H1 (cell line): ENCODE results near the gene RPS18. TPM values are rescaled to one million over a fixed set of nuclear protein-coding genes. Genes with fewer than 3 reads are reported as not detected.

Experiments
- CTCF ChIA-PET: fragments of 300-600 bp; sonication (Branson Sonifier 250); formaldehyde crosslinking; loops from one replicate; lab custom pipeline; 2021; ENCODE audit not compliant: partially characterized antibody; lab: Charles Lee
- POLR2A ChIA-PET: fragments of 300-600 bp; sonication (Branson Sonifier 250); formaldehyde crosslinking; loops from one replicate; lab custom pipeline; 2021; ENCODE audit warnings: inconsistent platforms; ENCODE audit not compliant: partially characterized antibody; lab: Charles Lee
- DNase-seq, 2 experiments: peaks; one replicate each; pipeline versions ENCODE4 v3.0.0 to v3.0.0-alpha.2; 2010 to 2022; ENCODE audit warnings: low spot score in 2 of 2, low read depth in 1 of 2, mixed read lengths in 1 of 2
- FAIRE-seq: peaks from 2 replicates; lab custom pipeline; 2011; peaks lifted over from hg19 to GRCh38; lab: Jason Lieb, UNC
- H2AFZ ChIP-seq: 2 replicates; pipeline ENCODE4 v1.8.1; 2012; ENCODE audit warnings: low read length, inconsistent platforms
- H2AK5ac ChIP-seq: 2 replicates; pipeline ENCODE4 v1.6.1; 2013; ENCODE audit warnings: low read depth, low read length
- H2BK120ac ChIP-seq: replicated peaks from 2 replicates; pipeline ENCODE3; 2013; ENCODE audit warnings: low read depth, low read length, inconsistent platforms
- H2BK12ac ChIP-seq: 2 replicates; pipeline ENCODE4 v1.6.1; 2013; ENCODE audit warnings: low read depth, low read length
- H2BK15ac ChIP-seq: 2 replicates; pipeline ENCODE4 v1.6.1; 2013; ENCODE audit warnings: low read length
- H2BK20ac ChIP-seq: 2 replicates; pipeline ENCODE4 v1.6.1; 2013; ENCODE audit warnings: low read length
- H2BK5ac ChIP-seq: 2 replicates; pipeline ENCODE4 v1.6.1; 2013; ENCODE audit warnings: low read depth, low read length
- H3K14ac ChIP-seq: 2 replicates; pipeline ENCODE4 v1.6.1; 2013; ENCODE audit warnings: inconsistent platforms; ENCODE audit not compliant: insufficient read length
- H3K18ac ChIP-seq: 2 replicates; pipeline ENCODE4 v1.6.1; 2013; ENCODE audit warnings: low read length; ENCODE audit errors: extremely low read depth
- H3K23ac ChIP-seq: 2 replicates; pipeline ENCODE4 v1.6.1; 2013; ENCODE audit warnings: inconsistent platforms; ENCODE audit not compliant: insufficient read length
- H3K23me2 ChIP-seq: 2 replicates; pipeline ENCODE4 v1.6.1; 2013; ENCODE audit warnings: low read depth, low read length
- H3K27ac ChIP-seq: 2 replicates; pipeline ENCODE4 v1.6.1; 2011; ENCODE audit warnings: low read depth, low read length, inconsistent platforms
- H3K27me3 ChIP-seq, 4 experiments: replicated peaks in 1 of 4; 1 replicate in 1 of 4; 2 replicates in 3 of 4; pipeline versions ENCODE4 v1.6.1 to v1.8.1; 2011 to 2013; ENCODE audit warnings: low read length in 3 of 4, mild to moderate bottlenecking in 3 of 4, inconsistent platforms in 2 of 4, mixed read lengths in 2 of 4, moderate library complexity in 1 of 4; ENCODE audit not compliant: control insufficient read depth in 3 of 4, insufficient read depth in 3 of 4; ENCODE audit errors: extremely low read depth in 1 of 4
- H3K36me3 ChIP-seq, 4 experiments: 2 replicates each; pipeline versions ENCODE4 v1.6.1 to v1.8.1; 2011 to 2013; ENCODE audit warnings: mild to moderate bottlenecking in 4 of 4, low read length in 3 of 4, moderate library complexity in 2 of 4, control low read depth in 1 of 4, inconsistent platforms in 1 of 4; ENCODE audit not compliant: insufficient read depth in 4 of 4, control insufficient read depth in 2 of 4
- H3K4ac ChIP-seq: replicated peaks from 2 replicates; pipeline ENCODE3; 2013; ENCODE audit warnings: low read length, low read depth, mixed read lengths, inconsistent platforms; ENCODE audit not compliant: insufficient read length
- H3K4me1 ChIP-seq, 4 experiments: replicated peaks in 1 of 4; 1 replicate in 1 of 4; 2 replicates in 3 of 4; pipeline versions ENCODE4 v1.6.1 to v1.8.1; 2011 to 2013; ENCODE audit warnings: low read length in 3 of 4, inconsistent platforms in 2 of 4, mixed read lengths in 1 of 4; ENCODE audit not compliant: insufficient read depth in 4 of 4, control insufficient read depth in 3 of 4
- H3K4me2 ChIP-seq, 2 experiments: 2 replicates each; pipeline versions ENCODE4 v1.6.1 to v1.8.1; 2011 to 2013; ENCODE audit warnings: low read depth in 2 of 2, low read length in 2 of 2, control low read depth in 1 of 2, inconsistent platforms in 1 of 2, mild to moderate bottlenecking in 1 of 2; ENCODE audit not compliant: insufficient read depth in 1 of 2
- H3K4me3 ChIP-seq, 4 experiments: fragments of 200-600, 300-600 bp in 1 of 4; sonication (generic), shearing (Covaris generic), sonication (Bioruptor Twin) in 1 of 4; 2 replicates each; pipeline versions ENCODE4 v1.5.1 to v1.8.1; 2011 to 2016; ENCODE audit warnings: low read length in 4 of 4, low read depth in 3 of 4, control low read depth in 2 of 4, inconsistent platforms in 2 of 4, mild to moderate bottlenecking in 2 of 4, mixed read lengths in 1 of 4, moderate library complexity in 1 of 4; ENCODE audit not compliant: insufficient read depth in 2 of 4; ENCODE audit errors: extremely low read depth in 1 of 4
- H3K56ac ChIP-seq: replicated peaks from 2 replicates; pipeline ENCODE3; 2013; ENCODE audit warnings: low read depth, mild to moderate bottlenecking, mixed read lengths, low read length, inconsistent platforms; ENCODE audit not compliant: insufficient read length
- H3K79me1 ChIP-seq: 2 replicates; pipeline ENCODE4 v1.6.1; 2013; ENCODE audit warnings: low read depth, low read length, control low read depth
- H3K79me2 ChIP-seq, 2 experiments: 2 replicates each; pipeline versions ENCODE4 v1.6.1 to v1.8.1; 2012 to 2013; ENCODE audit warnings: low read length in 2 of 2, mild to moderate bottlenecking in 2 of 2, inconsistent platforms in 1 of 2; ENCODE audit not compliant: insufficient read depth in 2 of 2, control insufficient read depth in 1 of 2
- H3K9ac ChIP-seq, 4 experiments: replicated peaks in 1 of 4; 1 replicate in 1 of 4; 2 replicates in 3 of 4; pipeline versions ENCODE4 v1.6.1 to v1.8.1; 2011 to 2013; ENCODE audit warnings: low read depth in 3 of 4, low read length in 3 of 4, control low read depth in 2 of 4, mild to moderate bottlenecking in 2 of 4, moderate library complexity in 2 of 4, inconsistent platforms in 1 of 4; ENCODE audit errors: extremely low read depth in 1 of 4
- H3K9me3 ChIP-seq, 2 experiments: 2 replicates each; pipeline versions ENCODE4 v1.6.1 to v1.8.1; 2012 to 2013; ENCODE audit warnings: mild to moderate bottlenecking in 2 of 2, moderate library complexity in 2 of 2, control low read depth in 1 of 2, inconsistent platforms in 1 of 2, low read depth in 1 of 2, low read length in 1 of 2, mixed read lengths in 1 of 2; ENCODE audit not compliant: insufficient read depth in 2 of 2
- H4K20me1 ChIP-seq, 2 experiments: replicated peaks in 1 of 2; 2 replicates each; pipeline versions ENCODE3 to v1.8.1; 2011 to 2013; ENCODE audit warnings: inconsistent platforms in 2 of 2, low read length in 2 of 2, mild to moderate bottlenecking in 1 of 2; ENCODE audit not compliant: insufficient read depth in 2 of 2, control insufficient read depth in 1 of 2
- H4K5ac ChIP-seq: 2 replicates; pipeline ENCODE4 v1.6.1; 2013; ENCODE audit warnings: low read length, low read depth, mixed read lengths, inconsistent platforms; ENCODE audit not compliant: insufficient read length
- H4K8ac ChIP-seq: 2 replicates; pipeline ENCODE4 v1.8.0; 2013; ENCODE audit warnings: mild to moderate bottlenecking, moderate library complexity, low read length, inconsistent platforms; ENCODE audit not compliant: insufficient read depth; ENCODE audit errors: extremely low read depth
- H4K91ac ChIP-seq: replicated peaks from 2 replicates; pipeline ENCODE3; 2013; ENCODE audit warnings: low read length, mixed read lengths, inconsistent platforms; ENCODE audit not compliant: insufficient read length
- BCL11A ChIP-seq, 2 experiments: IDR thresholded peaks; one replicate each; pipeline ENCODE4 v1.6.1; 2011; ENCODE audit warnings: low read depth in 2 of 2, low read length in 2 of 2, mild to moderate bottlenecking in 2 of 2
- BRCA1 ChIP-seq: IDR thresholded peaks from 2 replicates; pipeline ENCODE4 v1.6.1; 2012; ENCODE audit warnings: low read depth, low read length, improper control_type of control experiment
- CEBPB ChIP-seq: IDR thresholded peaks from 2 replicates; pipeline ENCODE4 v1.6.1; 2012; ENCODE audit warnings: low read depth, low read length
- CHD2 ChIP-seq: IDR thresholded peaks from 2 replicates; pipeline ENCODE4 v1.6.1; 2012; ENCODE audit warnings: low read length, improper control_type of control experiment
- GABPA ChIP-seq: IDR thresholded peaks from 2 replicates; pipeline ENCODE4 v1.6.1; 2011; ENCODE audit warnings: mild to moderate bottlenecking, low read length, moderate library complexity, borderline replicate concordance; ENCODE audit not compliant: insufficient read depth
- HDAC2 ChIP-seq, 2 experiments: fragments of 300-600 bp in 1 of 2; sonication (generic) in 1 of 2; IDR thresholded peaks; 2 replicates each; pipeline ENCODE4 v1.6.1; 2011 to 2012; ENCODE audit warnings: low read depth in 2 of 2, low read length in 2 of 2, mild to moderate bottlenecking in 2 of 2, moderate library complexity in 2 of 2, borderline replicate concordance in 1 of 2, inconsistent platforms in 1 of 2
- KDM4A ChIP-seq: IDR thresholded peaks from one replicate; pipeline ENCODE4 v1.7.1; 2012; ENCODE audit warnings: low read depth, mild to moderate bottlenecking, moderate library complexity, low read length, inconsistent platforms; ENCODE audit not compliant: severe bottlenecking
- POLR2AphosphoS5 ChIP-seq: IDR thresholded peaks from 2 replicates; pipeline ENCODE4 v1.6.1; 2011; ENCODE audit warnings: low read depth, low read length
- RFX5 ChIP-seq: IDR thresholded peaks from 2 replicates; pipeline ENCODE4 v1.6.1; 2011; ENCODE audit warnings: low read depth, low read length, improper control_type of control experiment, borderline replicate concordance
- SIN3A ChIP-seq, 2 experiments: IDR thresholded peaks in 1 of 2; conservative IDR thresholded peaks in 1 of 2; 2 replicates each; pipeline ENCODE4 v1.6.1; 2011 to 2012; ENCODE audit warnings: low read length in 2 of 2, improper control_type of control experiment in 1 of 2, low read depth in 1 of 2, mild to moderate bottlenecking in 1 of 2
- SP4 ChIP-seq: IDR thresholded peaks from 2 replicates; pipeline ENCODE4 v1.6.1; 2012; ENCODE audit warnings: low read length, inconsistent platforms
- TEAD4 ChIP-seq: IDR thresholded peaks from 2 replicates; pipeline ENCODE4 v1.6.1; 2012; ENCODE audit warnings: low read depth, low read length, inconsistent platforms, mixed read lengths
- WGBS, 2 experiments: shearing (Covaris generic) in 1 of 2; methylation state at CpG; one replicate each; pipeline versions ENCODE4 v1.1.6 to v1.1.7; 2013 to 2015; ENCODE audit warnings: low lambda C conversion rate in 2 of 2, mixed read lengths in 2 of 2, inconsistent platforms in 1 of 2, low coverage in 1 of 2, missing lambda C conversion rate in 1 of 2; ENCODE audit not compliant: insufficient replicate concordance in 2 of 2, insufficient coverage in 1 of 2, insufficient read length in 1 of 2; ENCODE audit errors: extremely low coverage in 1 of 2, missing lambda C conversion rate in 1 of 2; 5-methylcytosine and 5-hydroxymethylcytosine counted together
- polyA plus RNA-seq, 7 experiments: library from polyadenylated mRNA; depleted of rRNA in 3 of 7; stranded (reverse) in 5 of 7; unstranded in 2 of 7; fragments of >200 nt in 5 of 7; fragments of 200-250 nt in 2 of 7; gene quantifications; 1 replicate in 5 of 7; 2 replicates in 1 of 7; 4 replicates in 1 of 7; pipeline versions ENCODE4 v1.2.1 to v1.2.3, GENCODE V29; 2011 to 2013; ENCODE audit warnings: missing spikeins in 2 of 7, mixed read lengths in 2 of 7
- total RNA-seq: library from RNA; stranded (reverse); fragmentation: NEBNext Ultra II Directional; extraction: Animal tissue kit (Norgen Biotek cat#: 25700); gene quantifications from 2 replicates; pipeline ENCODE4 v1.2.1, GENCODE V29; 2021

RPS18 gene
- total and polyA plus RNA-seq, 2 of the 8 experiments (the other 6 are each of a cell fraction or from before 2014, with no cell fraction given), result 2,796 to 7,099 TPM

DNA sequence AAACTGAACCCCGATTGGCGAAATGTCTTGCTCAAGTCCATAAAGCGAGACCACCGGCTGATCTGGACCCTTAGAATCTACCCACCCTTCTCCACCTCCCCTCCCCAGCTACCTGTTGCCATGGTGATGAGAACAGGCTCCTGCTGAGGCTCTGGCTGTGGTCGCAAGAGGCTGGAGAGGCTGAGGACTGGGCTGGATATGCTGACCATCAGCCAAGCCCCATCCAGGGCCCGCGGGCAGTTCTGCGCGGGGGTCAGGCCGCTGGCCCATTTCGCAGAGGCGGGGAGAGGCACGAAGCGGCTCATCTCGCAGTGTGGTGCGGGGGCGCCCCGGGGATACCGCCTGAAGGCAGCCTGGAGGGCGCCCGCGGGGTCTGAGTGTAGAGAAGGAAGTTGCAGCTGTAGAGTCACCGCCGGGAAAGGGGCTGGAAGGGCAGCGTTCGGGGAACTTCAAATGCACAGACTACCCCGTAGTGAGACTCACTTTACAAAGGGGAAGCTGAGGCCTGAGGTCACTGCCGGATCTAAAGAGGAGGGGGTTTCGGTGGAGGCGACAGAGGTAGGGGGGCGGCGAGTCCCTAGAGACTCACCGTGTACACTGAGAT lies 41.3 kb downstream of the RPS18 start:
- Histone ChIP-seq H3K4me3 (peak overlapping the region; percentile 84 to 89 (median 88)), H3K27me3 (no peaks in the 10 kb centered on the region), H3K9ac (peak overlapping the region in 2 of 4 experiments; percentile 64 to 74; a peak in 4 of 7 replicates), H3K4ac (no peak overlapping the region), H2BK20ac (no peak overlapping the region), H3K27ac (peak overlapping the region; percentile 23; the same call in 1 of the 2 replicates), H2BK120ac (no peak overlapping the region), H4K91ac (peak overlapping the region; percentile 66), H3K4me2 (peak overlapping the region; percentile 93 to 95), H3K36me3 (no peaks in the 10 kb centered on the region; a peak in 1 of 8 replicates), H3K14ac (no peak overlapping the region), H2AFZ (no peak overlapping the region), H4K8ac (no peak overlapping the region; the same call in 1 of the 2 replicates), H4K20me1 (no peaks in the 10 kb centered on the region), H3K79me1 (no peaks in the 10 kb centered on the region), H4K5ac (no peak overlapping the region), H3K23me2 (peaks cover 26% of the 10 kb centered on the region), H3K56ac (no peak overlapping the region), H2BK5ac (peak overlapping the region; percentile 56; the same call in 1 of the 2 replicates), H2BK15ac (peak overlapping the region; percentile 72; the same call in 1 of the 2 replicates), H3K18ac (peak overlapping the region; percentile 83), H2BK12ac (0 out of 2 replicates have a peak overlapping the region, but pooled peaks have one; percentile 75), H2AK5ac (no peak overlapping the region), H3K9me3 (no peaks in the 10 kb centered on the region), H3K23ac (no peak overlapping the region), H3K4me1 (peaks cover 0 to 15% (median 11%) of the 10 kb centered on the region in 4 experiments; a peak in 5 of 7 replicates), H3K79me2 (no peaks in the 10 kb centered on the region)
- FAIRE-seq, result no peak
- POLR2A ChIA-PET, result interaction anchor here (0.6 to 6.3 kb wide), 16 partner anchors 13 to 1498 kb away, joined by 3 to 37 read pairs (median 4); partner anchors contain the start of genes B3GALT4, PFDN6, RGL2 and RPS18
- peak in 1 of 2 experiments; percentile 76 for DNase-seq
- WGBS, 2 experiments, result 2% methylated on average over 33 of the region's 33 CpGs; no CpG with 5 or more reads in 1 of the 2 experiments
- CTCF ChIA-PET, result interaction anchor here (0.7 to 2.4 kb wide), 7 partner anchors 12 to 113 kb away, joined by 4 to 17 read pairs (median 7); partner anchors contain the start of genes B3GALT4 and RGL2
- TF ChIP-seq SP4, result no peak
- no peak for TF ChIP-seq TEAD4
- no peak for TF ChIP-seq BCL11A (IDR thresholded peaks at IDR 0.05; ENCODE audit: low read depth in 2 of 2, low read length in 2 of 2)
- no peak for TF ChIP-seq RFX5
- TF ChIP-seq CHD2, result no peak
- TF ChIP-seq KDM4A, result no peak
- TF ChIP-seq POLR2AphosphoS5, result no peak
- TF ChIP-seq GABPA, result no peak
- TF ChIP-seq CEBPB, result no peak
- TF ChIP-seq HDAC2 (IDR thresholded peaks at IDR 0.05; ENCODE audit: borderline replicate concordance in 1 of 2, low read depth in 2 of 2, low read length in 2 of 2), result 0 out of 4 replicates have a peak, but pooled peaks of 1 of the 2 experiments have one; percentile 43
- TF ChIP-seq BRCA1, result no peak
- peak in 1 of 2 experiments; percentile 46; a peak in 2 of 4 replicates for TF ChIP-seq SIN3A (conservative IDR thresholded peaks at IDR 0.05 in 1 of 2, IDR thresholded peaks at IDR 0.05 in 1 of 2; ENCODE audit: low read depth in 1 of 2, low read length in 2 of 2)
